Measurements from ENCODE around the gene PTPRM.

Gene PTPRM

DNA sequence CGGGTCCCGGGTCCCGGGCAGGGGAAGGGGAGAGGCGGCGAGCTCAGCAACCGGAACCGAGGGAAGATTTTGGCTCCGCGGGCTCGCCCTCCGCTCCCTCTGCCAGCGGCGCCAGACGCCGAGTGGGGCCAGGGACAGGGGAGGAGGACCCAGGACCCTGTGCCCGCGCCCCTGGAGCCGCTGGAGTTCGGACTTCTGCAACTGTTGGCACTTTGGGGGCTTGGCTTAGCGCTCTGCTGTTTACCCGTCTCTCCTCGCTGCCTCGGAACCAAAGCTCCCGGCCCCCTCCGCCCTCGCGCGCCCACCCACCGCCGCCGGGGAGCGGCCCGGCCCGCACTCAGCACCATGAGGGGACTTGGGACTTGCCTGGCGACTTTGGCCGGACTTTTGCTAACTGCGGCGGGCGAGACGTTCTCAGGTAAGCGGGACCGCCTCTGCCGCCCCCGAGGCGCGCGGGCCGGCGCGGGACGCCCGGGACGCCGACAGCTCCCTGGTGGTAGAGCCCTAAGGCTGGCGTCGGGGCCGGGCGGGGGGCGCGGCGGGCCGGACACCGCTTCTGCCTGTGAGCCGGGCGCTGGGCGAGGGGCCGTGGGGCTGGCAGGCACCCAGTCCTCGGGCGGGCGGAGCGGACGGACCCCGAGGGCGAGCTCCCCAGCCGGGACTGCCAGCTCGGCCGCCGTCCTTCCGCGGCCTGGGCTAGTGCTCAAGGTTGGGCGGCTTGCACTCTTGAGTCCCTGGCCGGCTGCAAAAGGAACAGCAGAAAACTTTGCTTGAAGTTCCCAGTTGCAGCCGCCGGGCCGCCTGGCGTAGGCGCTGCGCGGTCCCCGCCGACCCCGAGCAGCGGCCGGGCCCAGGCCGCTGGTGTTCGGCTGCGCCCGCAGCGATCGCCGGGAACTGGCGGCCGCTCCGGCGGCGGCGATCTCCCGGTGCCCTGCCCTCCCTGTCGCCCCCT is 634 bp downstream of the PTPRM start:
- peak overlapping the region; percentile 77 for H3K27ac ChIP-seq
- TF ChIP-seq, protein P1, sequence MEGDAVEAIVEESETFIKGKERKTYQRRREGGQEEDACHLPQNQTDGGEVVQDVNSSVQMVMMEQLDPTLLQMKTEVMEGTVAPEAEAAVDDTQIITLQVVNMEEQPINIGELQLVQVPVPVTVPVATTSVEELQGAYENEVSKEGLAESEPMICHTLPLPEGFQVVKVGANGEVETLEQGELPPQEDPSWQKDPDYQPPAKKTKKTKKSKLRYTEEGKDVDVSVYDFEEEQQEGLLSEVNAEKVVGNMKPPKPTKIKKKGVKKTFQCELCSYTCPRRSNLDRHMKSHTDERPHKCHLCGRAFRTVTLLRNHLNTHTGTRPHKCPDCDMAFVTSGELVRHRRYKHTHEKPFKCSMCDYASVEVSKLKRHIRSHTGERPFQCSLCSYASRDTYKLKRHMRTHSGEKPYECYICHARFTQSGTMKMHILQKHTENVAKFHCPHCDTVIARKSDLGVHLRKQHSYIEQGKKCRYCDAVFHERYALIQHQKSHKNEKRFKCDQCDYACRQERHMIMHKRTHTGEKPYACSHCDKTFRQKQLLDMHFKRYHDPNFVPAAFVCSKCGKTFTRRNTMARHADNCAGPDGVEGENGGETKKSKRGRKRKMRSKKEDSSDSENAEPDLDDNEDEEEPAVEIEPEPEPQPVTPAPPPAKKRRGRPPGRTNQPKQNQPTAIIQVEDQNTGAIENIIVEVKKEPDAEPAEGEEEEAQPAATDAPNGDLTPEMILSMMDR (conservative IDR thresholded peaks at IDR 0.05), result no peak

DNA sequence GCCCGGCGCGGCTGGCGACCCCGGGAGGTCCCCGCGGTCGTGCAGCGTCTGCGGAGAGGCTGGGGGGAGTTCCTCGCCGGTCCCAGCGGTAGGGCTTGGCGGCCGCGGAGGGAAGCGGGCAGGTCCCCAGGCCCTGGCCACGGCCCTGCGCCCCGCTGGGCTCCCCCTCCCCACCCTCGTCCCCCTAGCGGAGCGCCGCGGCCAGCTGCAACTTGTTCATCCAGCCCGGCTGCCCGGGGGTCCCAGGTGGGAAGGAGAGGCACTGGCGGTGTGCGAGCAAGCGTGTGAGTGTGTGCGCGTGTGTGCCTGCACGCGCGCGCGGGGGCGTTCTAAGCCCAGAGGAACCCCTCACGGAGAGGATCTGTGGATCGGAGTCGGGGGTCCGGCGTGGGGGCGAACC is 1.3 kb downstream of the PTPRM start:
- H3K27ac ChIP-seq, result peak overlapping the region; percentile 77; the same call in 1 of the 2 replicates
- TF ChIP-seq, protein P1 (conservative IDR thresholded peaks at IDR 0.05), result peak; percentile 46; the same call in 1 of the 2 replicates

DNA sequence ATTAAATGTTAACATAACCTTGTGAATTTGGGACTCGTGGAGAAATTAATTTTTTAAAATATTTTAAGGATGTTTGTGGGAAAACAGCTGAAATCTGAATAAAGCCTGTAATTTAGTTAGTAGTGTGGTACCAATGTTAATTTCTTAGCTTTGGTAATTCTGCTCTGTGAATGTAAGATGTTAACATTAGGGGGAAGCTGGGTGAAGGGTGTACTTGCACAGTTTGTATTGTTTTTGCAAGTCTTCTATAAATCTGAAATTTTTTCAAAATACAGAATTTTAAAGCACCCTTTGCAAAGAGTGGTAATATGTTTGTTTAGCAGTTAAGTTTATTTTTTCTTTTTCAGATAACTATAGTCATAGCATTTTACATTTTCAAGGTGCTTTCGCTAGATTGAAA is 4.5 kb downstream of the PTPRM start:
- no peak overlapping the region for H3K27ac ChIP-seq
- TF ChIP-seq, protein P1 (conservative IDR thresholded peaks at IDR 0.05), result no peak

DNA sequence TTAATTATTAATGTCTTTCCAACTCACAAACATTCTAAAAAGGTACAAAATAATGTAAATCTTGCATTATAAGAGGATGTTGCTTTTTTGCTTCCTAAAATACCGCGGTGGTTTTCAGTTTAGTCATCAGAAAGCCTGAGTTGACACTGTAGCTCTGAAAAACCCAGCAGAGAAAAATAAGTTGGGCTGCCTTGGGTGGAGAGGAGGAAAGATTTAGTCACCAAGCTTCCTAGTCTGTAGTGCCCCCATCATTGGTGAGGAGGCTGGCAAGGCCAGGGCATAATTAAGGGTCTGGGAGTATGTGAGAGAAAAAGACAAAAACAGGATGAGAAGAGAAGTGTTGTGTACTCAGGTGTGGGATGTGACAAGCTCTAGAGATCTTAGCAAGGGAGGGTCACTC is 5.7 kb downstream of the PTPRM start:
- no peak overlapping the region for H3K27ac ChIP-seq
- TF ChIP-seq, protein P1 (conservative IDR thresholded peaks at IDR 0.05), result no peak

DNA sequence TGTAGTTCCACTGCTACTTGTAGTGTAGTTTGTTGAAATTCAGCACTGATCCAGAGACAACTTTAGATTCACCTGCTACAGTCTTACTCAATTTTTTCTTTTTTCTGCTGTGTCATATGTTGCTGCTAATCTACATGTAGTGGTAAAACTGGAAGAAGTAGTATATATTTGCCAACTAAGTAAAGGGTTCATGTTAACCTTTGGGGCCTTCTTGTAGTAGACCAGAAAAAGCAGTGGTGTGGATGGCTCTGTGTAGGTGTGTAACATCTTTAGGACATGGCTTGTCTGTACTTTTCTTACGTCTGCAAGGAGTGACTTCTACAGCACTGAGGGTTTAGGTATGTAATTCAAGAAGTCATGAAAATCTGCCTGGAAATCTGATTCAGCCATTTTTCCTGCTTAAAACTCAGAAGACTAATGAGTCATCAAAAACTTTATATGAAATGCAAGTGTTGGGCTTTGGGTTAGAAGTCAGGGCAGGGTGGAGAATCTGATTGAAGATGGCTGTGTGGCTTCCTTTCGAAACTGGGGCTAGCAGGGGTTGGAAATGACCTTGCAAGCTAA is 8.4 kb downstream of the PTPRM start:
- TF ChIP-seq, protein P1 (conservative IDR thresholded peaks at IDR 0.05), result no peak
- no peak overlapping the region for H3K27ac ChIP-seq

DNA sequence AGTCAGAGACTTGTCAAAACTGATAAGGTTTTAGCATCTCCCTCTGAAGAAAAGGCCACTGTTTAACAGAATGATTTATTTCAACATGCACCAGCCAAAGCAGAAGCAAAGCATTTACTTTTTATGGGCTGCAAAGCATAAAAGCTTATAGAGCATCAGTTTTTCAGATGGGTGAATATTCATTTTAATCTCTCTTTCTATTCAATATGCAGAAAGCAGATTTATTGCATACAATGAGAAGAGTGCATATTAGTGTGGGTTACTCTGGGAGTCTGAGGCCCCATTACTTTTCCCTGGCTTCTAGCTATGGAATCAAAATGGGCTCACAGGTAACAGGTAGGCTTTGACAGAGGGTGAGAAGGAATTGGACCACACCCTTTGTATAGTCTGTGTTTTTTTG is 9.0 kb downstream of the PTPRM start:
- TF ChIP-seq, protein P1 (conservative IDR thresholded peaks at IDR 0.05), result no peak
- no peak overlapping the region for H3K27ac ChIP-seq

DNA sequence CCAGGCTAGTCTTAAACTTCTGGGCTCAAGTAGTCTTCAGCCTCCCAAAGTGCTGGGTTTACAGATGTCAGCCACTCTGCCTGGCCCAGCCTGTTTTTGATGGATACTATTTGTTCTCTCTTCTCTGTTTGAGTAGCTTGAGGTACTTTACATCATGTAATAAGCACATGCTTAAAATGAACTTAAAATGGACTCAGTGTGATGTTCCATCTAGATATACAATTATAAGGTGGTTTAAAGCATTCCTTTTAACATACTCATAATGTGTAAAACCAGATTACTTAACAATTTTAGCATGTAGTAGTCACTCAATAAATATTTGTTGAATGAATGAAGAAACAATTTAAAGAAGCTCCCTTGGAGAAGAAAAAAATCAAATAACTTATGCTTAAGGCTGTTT is 9.6 kb downstream of the PTPRM start:
- no peak overlapping the region for H3K27ac ChIP-seq
- TF ChIP-seq, protein P1 (conservative IDR thresholded peaks at IDR 0.05), result no peak
